Measurements from ENCODE around the gene TMEM18.

The TMEM18 gene

DNA sequence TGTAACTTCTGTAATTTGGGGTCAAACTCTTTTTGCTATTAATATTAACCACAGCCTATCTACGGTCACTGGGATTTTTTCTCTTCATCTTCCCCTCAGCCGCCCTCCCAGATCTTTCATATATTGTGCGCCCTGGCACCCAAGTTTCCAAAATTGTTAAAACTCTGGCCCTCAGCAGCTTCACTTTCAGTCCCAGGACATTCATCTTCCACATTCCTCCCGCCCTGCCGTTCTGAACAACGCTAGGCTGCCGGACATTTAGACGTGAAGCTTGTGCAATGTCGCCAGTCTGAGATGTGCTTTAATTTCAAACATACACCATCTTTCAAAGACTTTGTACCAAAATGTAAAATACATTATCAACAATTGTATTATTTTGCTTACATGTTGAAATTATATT is 1.8 kb upstream of the TMEM18 start:
- Histone ChIP-seq H3K23ac (ENCODE audit: low read length) (no peak overlapping the region), H2BK120ac (ENCODE audit: low read depth, low read length) (no peak overlapping the region), H4K8ac (ENCODE audit: low read depth, low read length) (no peak overlapping the region), H3K27me3 (ENCODE audit: insufficient read depth, low read length, poor library complexity) (no peaks in the 10 kb centered on the region), H3K36me3 (ENCODE audit: control insufficient read depth, insufficient read depth, low read length) (no peaks in the 10 kb centered on the region), H3K79me2 (ENCODE audit: control insufficient read depth, insufficient read depth, low read length) (peaks cover 16% of the 10 kb centered on the region), H3K18ac (ENCODE audit: low read length) (no peak overlapping the region), H2BK5ac (ENCODE audit: low read length) (no peak overlapping the region), H2AK5ac (ENCODE audit: low read length) (no peak overlapping the region), H3K79me1 (ENCODE audit: low read length) (peaks cover 10% of the 10 kb centered on the region), H3K27ac (ENCODE audit: low read depth, low read length) (no peak overlapping the region), H3K56ac (ENCODE audit: low read length) (no peak overlapping the region), H3K4me2 (ENCODE audit: low read length) (no peak overlapping the region), H3K4me1 (ENCODE audit: control insufficient read depth, low read depth, low read length) (peaks cover 3% of the 10 kb centered on the region), H4K5ac (ENCODE audit: low read length) (no peak overlapping the region), H3K9ac (ENCODE audit: low read length) (no peak overlapping the region), H3K4ac (ENCODE audit: low read depth, low read length) (no peak overlapping the region), H3K4me3 (ENCODE audit: low read length) (no peak overlapping the region), H2BK15ac (replicated peaks; ENCODE audit: low read depth) (no peak overlapping the region)
- no CpG with 5 or more reads among the region's 9 CpGs for WGBS (ENCODE audit: extremely low coverage, insufficient coverage, low lambda C conversion rate)
- DNase-seq: no peak

DNA sequence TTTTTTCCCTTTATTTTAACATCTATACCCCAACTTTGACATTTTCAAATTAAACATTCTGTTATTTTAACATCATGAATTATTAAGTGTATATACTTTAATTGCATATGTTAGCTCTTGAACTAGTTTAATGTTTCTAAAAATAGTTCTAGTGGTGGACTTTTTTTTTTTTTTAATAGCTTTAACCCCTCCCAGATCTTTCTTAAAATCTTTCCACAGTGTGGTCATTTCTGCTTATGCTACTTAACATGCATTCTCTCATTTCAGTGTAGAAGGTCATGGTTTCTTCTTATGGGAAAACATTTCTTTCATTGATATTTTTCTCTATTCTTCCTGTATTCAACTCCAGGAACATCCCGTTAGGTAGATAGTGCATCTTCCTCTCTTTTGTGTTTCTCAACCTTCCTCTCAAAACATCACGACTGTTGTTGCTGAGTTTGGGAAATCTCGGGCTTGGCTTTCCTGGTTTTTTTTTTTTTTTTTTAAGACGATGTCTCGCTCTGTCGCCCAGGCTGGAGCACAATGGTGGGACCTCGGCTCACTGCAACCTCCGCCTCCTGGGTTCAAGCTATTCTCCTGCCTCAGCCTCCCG is 849 bp upstream of the TMEM18 start:
- Histone ChIP-seq H3K4me2 (ENCODE audit: low read length) (no peak overlapping the region), H3K27ac (ENCODE audit: low read depth, low read length) (no peak overlapping the region), H3K79me1 (ENCODE audit: low read length) (peaks cover 12% of the 10 kb centered on the region), H3K18ac (ENCODE audit: low read length) (no peak overlapping the region), H3K79me2 (ENCODE audit: control insufficient read depth, insufficient read depth, low read length) (peaks cover 19% of the 10 kb centered on the region), H3K4me3 (ENCODE audit: low read length) (no peak overlapping the region), H3K36me3 (ENCODE audit: control insufficient read depth, insufficient read depth, low read length) (no peaks in the 10 kb centered on the region), H2BK120ac (ENCODE audit: low read depth, low read length) (no peak overlapping the region), H3K4ac (ENCODE audit: low read depth, low read length) (no peak overlapping the region), H3K4me1 (ENCODE audit: control insufficient read depth, low read depth, low read length) (peaks cover 3% of the 10 kb centered on the region), H3K56ac (ENCODE audit: low read length) (peak overlapping the region; percentile 52), H2BK15ac (replicated peaks; ENCODE audit: low read depth) (no peak overlapping the region), H4K5ac (ENCODE audit: low read length) (no peak overlapping the region), H2AK5ac (ENCODE audit: low read length) (no peak overlapping the region), H3K27me3 (ENCODE audit: insufficient read depth, low read length, poor library complexity) (no peaks in the 10 kb centered on the region), H2BK5ac (ENCODE audit: low read length) (no peak overlapping the region), H4K8ac (ENCODE audit: low read depth, low read length) (no peak overlapping the region), H3K9ac (ENCODE audit: low read length) (peak overlapping the region; percentile 88), H3K23ac (ENCODE audit: low read length) (no peak overlapping the region)
- no peak for DNase-seq
- no CpG with 5 or more reads among the region's 9 CpGs for WGBS (ENCODE audit: extremely low coverage, insufficient coverage, low lambda C conversion rate)

DNA sequence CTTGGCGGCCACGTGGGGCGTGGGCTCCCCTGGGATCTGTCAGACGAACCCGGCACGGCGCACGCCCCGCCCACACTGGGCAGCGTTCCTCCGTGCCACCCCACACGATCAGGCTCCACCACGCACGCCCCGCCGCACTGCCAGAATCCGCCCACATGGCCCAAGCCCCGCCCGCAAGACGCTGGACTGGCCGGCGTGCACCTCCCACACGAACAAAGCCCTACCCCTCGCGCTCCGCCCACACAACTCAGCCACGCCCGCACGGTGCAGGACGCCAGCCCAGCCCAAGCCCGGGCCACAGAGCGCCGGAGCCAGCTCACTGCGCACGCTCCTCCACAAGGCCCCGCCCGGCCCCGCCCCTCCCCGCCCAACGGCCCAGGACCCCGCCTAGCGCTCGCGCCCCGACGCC is 555 bp downstream of the TMEM18 start:
- H3K4me2 ChIP-seq (ENCODE audit: low read length): peak overlapping the region; percentile 80
- no peak overlapping the region for H2BK120ac ChIP-seq (ENCODE audit: low read depth, low read length)
- H3K27ac ChIP-seq (ENCODE audit: low read depth, low read length): peak overlapping the region; percentile 66
- peaks cover 21% of the 10 kb centered on the region for H3K79me2 ChIP-seq (ENCODE audit: control insufficient read depth, insufficient read depth, low read length)
- no peak overlapping the region for H4K5ac ChIP-seq (ENCODE audit: low read length)
- no peaks in the 10 kb centered on the region for H3K36me3 ChIP-seq (ENCODE audit: control insufficient read depth, insufficient read depth, low read length)
- DNase-seq: peak; percentile 98
- H4K8ac ChIP-seq (ENCODE audit: low read depth, low read length): no peak overlapping the region
- H3K4me3 ChIP-seq (ENCODE audit: low read length): peak overlapping the region; percentile 89
- H3K23ac ChIP-seq (ENCODE audit: low read length): no peak overlapping the region
- H2BK15ac ChIP-seq (replicated peaks; ENCODE audit: low read depth): no peak overlapping the region
- peaks cover 16% of the 10 kb centered on the region for H3K79me1 ChIP-seq (ENCODE audit: low read length)
- no peaks in the 10 kb centered on the region for H3K27me3 ChIP-seq (ENCODE audit: insufficient read depth, low read length, poor library complexity)
- no peak overlapping the region for H3K4ac ChIP-seq (ENCODE audit: low read depth, low read length)
- no peak overlapping the region for H3K18ac ChIP-seq (ENCODE audit: low read length)
- H3K9ac ChIP-seq (ENCODE audit: low read length): peak overlapping the region; percentile 93
- H3K4me1 ChIP-seq (ENCODE audit: control insufficient read depth, low read depth, low read length): peaks cover 3% of the 10 kb centered on the region
- peak overlapping the region; percentile 98 for H3K56ac ChIP-seq (ENCODE audit: low read length)
- WGBS (ENCODE audit: extremely low coverage, insufficient coverage, low lambda C conversion rate): no CpG with 5 or more reads among the region's 46 CpGs
- H2BK5ac ChIP-seq (ENCODE audit: low read length): peak overlapping the region; percentile 84
- no peak overlapping the region for H2AK5ac ChIP-seq (ENCODE audit: low read length)

DNA sequence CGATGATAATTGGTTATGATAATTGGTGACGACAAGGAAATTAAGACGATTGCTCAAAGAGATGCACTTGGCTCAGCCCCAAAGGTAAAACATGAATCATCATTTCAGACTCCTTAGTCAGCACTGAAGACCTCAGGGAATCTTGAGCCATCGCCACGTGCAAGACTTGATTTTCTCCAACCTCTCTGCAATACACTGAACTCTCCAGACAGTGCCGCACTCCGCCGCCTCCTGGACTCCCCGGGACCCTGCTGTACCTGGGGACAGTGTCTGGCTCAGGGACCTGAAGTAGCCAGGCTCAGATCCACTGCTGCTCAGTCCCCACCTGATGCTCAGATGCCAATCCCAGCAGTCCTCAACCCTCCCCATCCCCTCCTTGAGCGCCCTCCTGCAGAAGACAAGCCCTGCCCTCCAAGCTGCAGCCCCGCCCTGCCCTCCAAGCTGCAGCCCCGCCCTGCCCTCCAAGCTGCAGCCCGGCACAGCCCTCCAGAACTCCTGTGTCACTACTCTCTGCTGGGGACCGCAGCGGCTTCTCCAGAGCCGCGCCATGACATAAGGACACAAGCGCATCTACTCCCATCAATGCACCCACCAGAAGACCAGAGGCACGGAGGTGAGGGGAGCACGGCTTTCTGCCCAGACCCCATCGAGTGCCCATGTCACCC is 1.1 kb downstream of the TMEM18 start:
- no CpG with 5 or more reads among the region's 21 CpGs for WGBS (ENCODE audit: extremely low coverage, insufficient coverage, low lambda C conversion rate)

DNA sequence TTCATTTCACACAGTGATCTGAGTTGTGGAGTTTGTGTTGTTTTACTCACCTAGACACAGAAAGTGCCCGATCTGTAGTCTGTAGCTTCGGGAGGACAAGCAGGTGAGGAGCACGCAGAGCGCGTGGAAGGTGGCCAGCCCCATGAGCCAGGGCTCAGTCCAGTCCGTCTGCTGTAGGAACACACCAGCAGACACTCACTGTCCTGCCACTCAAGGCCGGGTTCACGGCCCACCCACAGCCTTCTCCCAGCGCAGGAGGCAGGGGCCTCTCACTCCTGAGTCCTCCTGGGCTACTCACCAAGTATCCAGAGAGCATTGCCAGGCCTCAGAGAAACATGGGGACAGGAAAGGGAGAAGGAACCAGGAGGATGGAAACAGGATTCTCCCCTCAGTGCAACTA is 1.7 kb downstream of the TMEM18 start:
- Histone ChIP-seq H3K23ac (ENCODE audit: low read length) (no peak overlapping the region), H3K4me3 (ENCODE audit: low read length) (no peak overlapping the region), H3K4me1 (ENCODE audit: control insufficient read depth, low read depth, low read length) (peaks cover 3% of the 10 kb centered on the region), H3K18ac (ENCODE audit: low read length) (no peak overlapping the region), H3K9ac (ENCODE audit: low read length) (peak overlapping the region; percentile 67), H4K5ac (ENCODE audit: low read length) (no peak overlapping the region), H3K79me1 (ENCODE audit: low read length) (peaks cover 16% of the 10 kb centered on the region), H2BK5ac (ENCODE audit: low read length) (no peak overlapping the region), H4K8ac (ENCODE audit: low read depth, low read length) (no peak overlapping the region), H3K27me3 (ENCODE audit: insufficient read depth, low read length, poor library complexity) (no peaks in the 10 kb centered on the region), H3K4ac (ENCODE audit: low read depth, low read length) (no peak overlapping the region), H2BK120ac (ENCODE audit: low read depth, low read length) (no peak overlapping the region), H2BK15ac (replicated peaks; ENCODE audit: low read depth) (no peak overlapping the region), H2AK5ac (ENCODE audit: low read length) (no peak overlapping the region), H3K79me2 (ENCODE audit: control insufficient read depth, insufficient read depth, low read length) (peaks cover 21% of the 10 kb centered on the region), H3K4me2 (ENCODE audit: low read length) (peak overlapping the region; percentile 67), H3K36me3 (ENCODE audit: control insufficient read depth, insufficient read depth, low read length) (no peaks in the 10 kb centered on the region), H3K27ac (ENCODE audit: low read depth, low read length) (no peak overlapping the region), H3K56ac (ENCODE audit: low read length) (peak overlapping the region; percentile 98)
- no CpG with 5 or more reads among the region's 9 CpGs for WGBS (ENCODE audit: extremely low coverage, insufficient coverage, low lambda C conversion rate)
- no peak for DNase-seq

More for the DNA sequence above, 1.1 kb downstream of the TMEM18 start:
- Histone ChIP-seq H3K27ac (ENCODE audit: low read depth, low read length) (peak overlapping the region; percentile 66), H3K4ac (ENCODE audit: low read depth, low read length) (no peak overlapping the region), H4K5ac (ENCODE audit: low read length) (no peak overlapping the region), H3K27me3 (ENCODE audit: insufficient read depth, low read length, poor library complexity) (no peaks in the 10 kb centered on the region), H2BK5ac (ENCODE audit: low read length) (peak overlapping the region; percentile 84), H3K18ac (ENCODE audit: low read length) (no peak overlapping the region), H2BK120ac (ENCODE audit: low read depth, low read length) (no peak overlapping the region), H3K9ac (ENCODE audit: low read length) (peak overlapping the region; percentile 93), H3K79me2 (ENCODE audit: control insufficient read depth, insufficient read depth, low read length) (peaks cover 21% of the 10 kb centered on the region), H3K79me1 (ENCODE audit: low read length) (peaks cover 16% of the 10 kb centered on the region), H3K4me2 (ENCODE audit: low read length) (peak overlapping the region; percentile 80), H3K56ac (ENCODE audit: low read length) (peak overlapping the region; percentile 98), H2BK15ac (replicated peaks; ENCODE audit: low read depth) (no peak overlapping the region), H2AK5ac (ENCODE audit: low read length) (no peak overlapping the region), H3K23ac (ENCODE audit: low read length) (no peak overlapping the region), H3K4me1 (ENCODE audit: control insufficient read depth, low read depth, low read length) (peaks cover 3% of the 10 kb centered on the region), H4K8ac (ENCODE audit: low read depth, low read length) (no peak overlapping the region), H3K4me3 (ENCODE audit: low read length) (peak overlapping the region; percentile 89), H3K36me3 (ENCODE audit: control insufficient read depth, insufficient read depth, low read length) (no peaks in the 10 kb centered on the region)
- peak; percentile 96 for DNase-seq
